HCT116 (cell line): ENCODE results near the gene FIBP.

ENCODE experiments used
- CTCF ChIP-seq, 3 experiments: fragments of 200-600 bp in 1 of 3; sonication (generic) in 1 of 3; IDR thresholded peaks in 2 of 3; conservative IDR thresholded peaks in 1 of 3; 2 replicates each; pipeline ENCODE4 v1.5.1; 2012 to 2017; ENCODE audit warnings: low read depth in 2 of 3, low read length in 2 of 3, antibody characterized with exemption in 1 of 3, borderline replicate concordance in 1 of 3, control low read depth in 1 of 3, mild to moderate bottlenecking in 1 of 3, mixed read lengths in 1 of 3, mixed run types in 1 of 3, moderate library complexity in 1 of 3; ENCODE audit not compliant: insufficient read depth in 1 of 3
- EZH2 ChIP-seq: fragments of 200-600 bp; sonication (generic); IDR thresholded peaks from 2 replicates; pipeline ENCODE4 v1.6.1; 2017; ENCODE audit warnings: antibody characterized with exemption, mixed run types
- EZH2phosphoT487 ChIP-seq: fragments of 200-600 bp; IDR thresholded peaks from 2 replicates; pipeline ENCODE4 v1.6.1; 2018; ENCODE audit warnings: antibody characterized with exemption, borderline replicate concordance
- POLR2A ChIP-seq: IDR thresholded peaks from 2 replicates; pipeline ENCODE4 v1.7.0; 2011; ENCODE audit warnings: borderline replicate concordance; ENCODE audit not compliant: insufficient read depth, insufficient read length; ENCODE audit errors: extremely low read depth
- POLR2AphosphoS5 ChIP-seq: IDR thresholded peaks from 2 replicates; pipeline ENCODE4 v1.6.1; 2011; ENCODE audit warnings: mild to moderate bottlenecking, low read depth, low read length, moderate library complexity
- REST ChIP-seq: IDR thresholded peaks from 2 replicates; pipeline ENCODE4 v1.6.1; 2012; ENCODE audit warnings: low read depth
- YY1 ChIP-seq: IDR thresholded peaks from 2 replicates; pipeline ENCODE4 v1.6.1; 2011; ENCODE audit warnings: low read length, low read depth, moderate library complexity, mild to moderate bottlenecking; ENCODE audit not compliant: insufficient replicate concordance; ENCODE audit errors: extremely low read depth
- ZBTB33 ChIP-seq: IDR thresholded peaks from 2 replicates; pipeline ENCODE4 v1.6.1; 2011; ENCODE audit warnings: mild to moderate bottlenecking, low read length, moderate library complexity; ENCODE audit not compliant: insufficient replicate concordance; ENCODE audit errors: extremely low read depth
- TF ChIP-seq, protein P1 (sequence below): IDR thresholded peaks from 2 replicates; pipeline ENCODE4 v1.6.1; 2012

GRCh38 chr11:65843811-65844210 lies 44.5 kb downstream of the FIBP start:
- TF ChIP-seq EZH2: no peak
- no peak for TF ChIP-seq CTCF (IDR thresholded peaks at IDR 0.05 in 2 of 3, conservative IDR thresholded peaks at IDR 0.05 in 1 of 3; ENCODE audit: borderline replicate concordance in 1 of 3, insufficient read depth in 1 of 3, low read depth in 2 of 3, low read length in 2 of 3)
- no peak for TF ChIP-seq REST
- no peak for TF ChIP-seq YY1
- no peak for TF ChIP-seq EZH2phosphoT487
- no peak for TF ChIP-seq ZBTB33
- TF ChIP-seq POLR2AphosphoS5: no peak
- TF ChIP-seq POLR2A: no peak
- TF ChIP-seq, protein P1, sequence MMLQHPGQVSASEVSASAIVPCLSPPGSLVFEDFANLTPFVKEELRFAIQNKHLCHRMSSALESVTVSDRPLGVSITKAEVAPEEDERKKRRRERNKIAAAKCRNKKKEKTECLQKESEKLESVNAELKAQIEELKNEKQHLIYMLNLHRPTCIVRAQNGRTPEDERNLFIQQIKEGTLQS: no peak
